Sciatic nerve (tissue), 2 donors: ENCODE results near the gene MAP2K5. TPM values are rescaled to one million over a fixed set of nuclear protein-coding genes. Genes with fewer than 3 reads are reported as not detected.
A peak's percentile ranks its signal among the peaks of the same experiment; 100 is the strongest.
"Not testable (repeated sequence)": the region's sequence is repeated elsewhere in the genome, so short reads cannot be mapped to it uniquely, and the experiment has no call there.

Experiments used
- ATAC-seq: fragments of 200-7000 bp; cut with Tn5 transposase; one replicate; pipeline ENCODE4 v1.9.1; 2020; ENCODE audit warnings: mild to moderate bottlenecking, moderate library complexity
- DNase-seq: peaks from one replicate; pipeline ENCODE4 v3.0.0-alpha.2; 2020; ENCODE audit warnings: low spot score
- intact Hi-C: fragments of 100-400 bp; cut with DNase I; formaldehyde crosslinking; loops from one replicate; pipeline ENCODE4 v1.14.2; 2022
- total RNA-seq: library from RNA; stranded (reverse); fragmentation: NEBNext Ultra II Directional; extraction: Animal tissue kit (Norgen Biotek cat#: 25700); gene quantifications from one replicate; pipeline ENCODE4 v1.2.1, GENCODE V29; 2021
- donor health status: DM: no; HTN: no; CAD: no.
- donor health status: DM: no; HTN: no; CAD: no.

Gene MAP2K5
- total RNA-seq, 1 donor from 2014 or later: 25.2 TPM

GRCh38 chr15:67632261-67632660 lies 89.8 kb downstream of the MAP2K5 start:
- ATAC-seq (no peak), DNase-seq (no peak)
- intact Hi-C loops: no loop called here

- ATAC-seq, intact Hi-C loops, DNase-seq: not testable (repeated sequence)
Measured at GRCh38 chr15:67635950-67636349, 93.4 kb downstream of the MAP2K5 start.

- intact Hi-C loops: no loop called here
- ATAC-seq (no peak), DNase-seq (no peak)
Measured at GRCh38 chr15:67639591-67639990, 97.1 kb downstream of the MAP2K5 start.

- intact Hi-C loops: no loop called here
- ATAC-seq (no peak), DNase-seq (no peak)
Measured at GRCh38 chr15:67641453-67641852, 99.0 kb downstream of the MAP2K5 start.

GRCh38 chr15:67646847-67647246 lies 104.3 kb downstream of the MAP2K5 start:
- intact Hi-C loops: no loop called here
- DNase-seq (no peak), ATAC-seq (no peak)

GRCh38 chr15:67652586-67652985 lies 110.1 kb downstream of the MAP2K5 start:
- DNase-seq: no peak
- ATAC-seq: no peak
- intact Hi-C loops: no loop called here

- no peak for ATAC-seq
Measured at GRCh38 chr15:67660446-67660845, 117.9 kb downstream of the MAP2K5 start.

GRCh38 chr15:67660874-67661606 lies 118.5 kb downstream of the MAP2K5 start:
- intact Hi-C loops: no loop called here
- DNase-seq: no peak
- ATAC-seq: no peak

More at GRCh38 chr15:67660446-67660845, 117.9 kb downstream of the MAP2K5 start:
- no peak for DNase-seq
- intact Hi-C loops: no loop called here

GRCh38 chr15:67670647-67671305 lies 128.3 kb downstream of the MAP2K5 start:
- DNase-seq: no peak
- ATAC-seq: peak; percentile 86

GRCh38 chr15:67672834-67673233 lies 130.3 kb downstream of the MAP2K5 start:
- DNase-seq, ATAC-seq, intact Hi-C loops: not testable (repeated sequence)

More at GRCh38 chr15:67670647-67671305, 128.3 kb downstream of the MAP2K5 start:
- intact Hi-C loops: no loop called here

- intact Hi-C loops: no loop called here
- DNase-seq (no peak), ATAC-seq (no peak)
Measured at GRCh38 chr15:67674983-67675382, 132.5 kb downstream of the MAP2K5 start.

GRCh38 chr15:67678089-67678488 lies 135.6 kb downstream of the MAP2K5 start:
- ATAC-seq (no peak), DNase-seq (no peak)
- intact Hi-C loops: no loop called here

GRCh38 chr15:67678993-67679392 lies 136.5 kb downstream of the MAP2K5 start:
- intact Hi-C loops: no loop called here
- peak; percentile 58 for DNase-seq
- no peak for ATAC-seq

- ATAC-seq (no peak), DNase-seq (no peak)
- intact Hi-C loops: no loop called here
Measured at GRCh38 chr15:67680641-67681040, 138.1 kb downstream of the MAP2K5 start.

- intact Hi-C loops: no loop called here
- no peak for ATAC-seq
- DNase-seq: no peak
Measured at GRCh38 chr15:67685008-67685599, 142.6 kb downstream of the MAP2K5 start.

- no peak for ATAC-seq
- intact Hi-C loops: no loop called here
Measured at GRCh38 chr15:67685716-67686115, 143.2 kb downstream of the MAP2K5 start.

GRCh38 chr15:67690936-67691335 lies 148.4 kb downstream of the MAP2K5 start:
- DNase-seq: no peak
- ATAC-seq: no peak
- intact Hi-C loops: no loop called here

More at GRCh38 chr15:67685716-67686115, 143.2 kb downstream of the MAP2K5 start:
- DNase-seq: no peak

- intact Hi-C loops: no loop called here
Measured at GRCh38 chr15:67691450-67691849, 148.9 kb downstream of the MAP2K5 start.

GRCh38 chr15:67692573-67692972 lies 150.1 kb downstream of the MAP2K5 start:
- no peak for DNase-seq
- intact Hi-C loops: no loop called here
- ATAC-seq: no peak

More at GRCh38 chr15:67691450-67691849, 148.9 kb downstream of the MAP2K5 start:
- no peak for ATAC-seq
- no peak for DNase-seq

GRCh38 chr15:67696087-67696486 lies 153.6 kb downstream of the MAP2K5 start:
- no peak for DNase-seq
- intact Hi-C loops: no loop called here
- no peak for ATAC-seq
